C4-2B (cell line): ENCODE results near the gene DRC1.

ENCODE experiments used
- H3K27ac ChIP-seq: fragments of 450-650 bp; 2 replicates; pipeline ENCODE4 v1.5.1; 2017
- ZFX ChIP-seq: fragments of 450-650 bp; IDR thresholded peaks from 2 replicates; pipeline ENCODE4 v1.6.1; 2017
- TF ChIP-seq, protein P1 (sequence below): fragments of 450-650 bp; conservative IDR thresholded peaks from 2 replicates; pipeline ENCODE4 v1.5.1; 2017; ENCODE audit warnings: mild to moderate bottlenecking

The DRC1 gene

DNA sequence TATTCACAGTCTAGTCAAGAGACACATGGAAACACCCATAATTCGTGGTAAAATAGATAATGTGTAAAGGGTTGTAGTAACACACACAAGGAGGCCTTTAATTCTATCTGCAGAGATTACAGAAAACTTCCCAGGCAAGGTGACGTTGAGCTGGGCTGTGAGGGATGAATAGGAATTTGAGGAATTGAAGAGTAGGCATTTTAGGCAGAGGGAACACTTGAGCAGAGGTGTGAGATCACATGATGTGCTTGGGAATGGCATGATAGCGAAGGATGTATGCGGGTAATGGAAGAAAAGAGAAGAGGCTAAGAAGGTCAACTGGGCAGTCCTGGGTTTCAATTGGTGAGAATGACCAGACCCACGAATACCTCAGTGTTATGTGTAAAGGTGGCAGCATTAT lies 20.2 kb downstream of the DRC1 start:
- no peak for TF ChIP-seq ZFX
- TF ChIP-seq, protein P1, sequence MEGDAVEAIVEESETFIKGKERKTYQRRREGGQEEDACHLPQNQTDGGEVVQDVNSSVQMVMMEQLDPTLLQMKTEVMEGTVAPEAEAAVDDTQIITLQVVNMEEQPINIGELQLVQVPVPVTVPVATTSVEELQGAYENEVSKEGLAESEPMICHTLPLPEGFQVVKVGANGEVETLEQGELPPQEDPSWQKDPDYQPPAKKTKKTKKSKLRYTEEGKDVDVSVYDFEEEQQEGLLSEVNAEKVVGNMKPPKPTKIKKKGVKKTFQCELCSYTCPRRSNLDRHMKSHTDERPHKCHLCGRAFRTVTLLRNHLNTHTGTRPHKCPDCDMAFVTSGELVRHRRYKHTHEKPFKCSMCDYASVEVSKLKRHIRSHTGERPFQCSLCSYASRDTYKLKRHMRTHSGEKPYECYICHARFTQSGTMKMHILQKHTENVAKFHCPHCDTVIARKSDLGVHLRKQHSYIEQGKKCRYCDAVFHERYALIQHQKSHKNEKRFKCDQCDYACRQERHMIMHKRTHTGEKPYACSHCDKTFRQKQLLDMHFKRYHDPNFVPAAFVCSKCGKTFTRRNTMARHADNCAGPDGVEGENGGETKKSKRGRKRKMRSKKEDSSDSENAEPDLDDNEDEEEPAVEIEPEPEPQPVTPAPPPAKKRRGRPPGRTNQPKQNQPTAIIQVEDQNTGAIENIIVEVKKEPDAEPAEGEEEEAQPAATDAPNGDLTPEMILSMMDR, result no peak

GRCh38 chr2:26422947-26423629 lies 21.4 kb downstream of the DRC1 start:
- H3K27ac ChIP-seq, result no peak overlapping the region
- TF ChIP-seq, protein P1, result no peak
- no peak for TF ChIP-seq ZFX

More for the DNA sequence above, 20.2 kb downstream of the DRC1 start:
- no peak overlapping the region for H3K27ac ChIP-seq

DNA sequence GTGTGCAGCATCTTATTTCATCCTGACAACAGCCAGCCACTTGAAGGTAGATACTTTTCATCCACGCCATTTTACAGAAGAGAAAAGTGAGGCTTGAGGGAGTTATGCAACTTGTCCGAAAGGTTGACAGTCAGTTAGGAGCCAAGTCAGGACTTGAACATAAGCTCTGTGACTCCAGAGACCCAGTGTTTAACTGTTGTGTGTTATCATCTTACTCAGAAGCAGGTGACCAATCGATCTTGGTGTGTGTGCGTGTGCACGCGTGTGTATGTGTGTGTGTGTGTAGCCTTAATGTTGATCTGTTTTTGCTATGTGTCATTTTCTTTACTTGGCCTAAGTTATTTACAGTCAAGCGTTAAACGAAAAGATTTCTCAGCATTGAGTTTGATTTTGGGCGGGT lies 22.0 kb downstream of the DRC1 start:
- no peak for TF ChIP-seq ZFX
- TF ChIP-seq, protein P1, result no peak
- no peak overlapping the region for H3K27ac ChIP-seq

DNA sequence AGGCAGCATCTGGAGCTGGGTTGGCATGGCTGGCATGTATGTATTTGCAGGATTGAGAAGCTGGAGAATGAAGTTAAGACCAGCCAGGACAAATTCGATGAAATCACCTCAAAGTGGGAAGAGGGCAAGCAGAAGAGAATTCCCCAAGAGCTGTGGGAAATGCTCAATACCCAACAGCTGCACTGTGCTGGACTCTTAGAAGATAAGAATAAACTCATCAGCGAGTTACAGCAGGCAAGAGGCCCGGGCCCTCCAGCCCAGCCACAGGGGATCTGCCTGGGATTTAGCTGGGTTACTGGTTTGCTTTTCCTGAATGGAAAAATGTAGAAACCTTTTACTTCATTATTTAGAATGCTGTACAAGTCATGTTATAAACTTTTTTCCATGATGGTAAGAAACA lies 22.5 kb downstream of the DRC1 start:
- no peak overlapping the region for H3K27ac ChIP-seq
- TF ChIP-seq ZFX, result no peak
- TF ChIP-seq, protein P1, result no peak

DNA sequence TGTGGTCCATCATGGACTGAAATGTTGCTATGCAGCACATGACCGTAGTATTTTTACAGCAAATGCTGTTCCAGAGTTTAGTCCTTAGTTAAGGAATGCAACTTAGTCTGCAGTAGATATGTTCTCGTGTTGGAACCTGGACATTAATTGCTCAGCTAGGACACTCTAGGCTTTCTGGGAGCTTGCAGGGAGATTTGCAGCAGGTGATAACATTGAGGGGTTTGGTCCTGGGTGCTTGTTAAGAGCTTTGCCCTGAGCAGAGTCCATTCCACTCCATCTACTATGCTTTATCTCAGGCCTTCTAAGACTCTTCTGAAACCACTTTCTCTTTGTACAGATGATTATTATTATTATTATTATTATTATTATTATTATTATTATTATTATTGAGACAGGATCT lies 27.1 kb downstream of the DRC1 start:
- H3K27ac ChIP-seq, result no peak overlapping the region
- TF ChIP-seq, protein P1, result no peak
- TF ChIP-seq ZFX, result no peak

GRCh38 chr2:26429779-26430578 lies 28.3 kb downstream of the DRC1 start:
- H3K27ac ChIP-seq, result no peak overlapping the region
- no peak for TF ChIP-seq ZFX
- TF ChIP-seq, protein P1, result no peak

GRCh38 chr2:26430826-26431225 lies 29.1 kb downstream of the DRC1 start:
- H3K27ac ChIP-seq, result no peak overlapping the region
- TF ChIP-seq ZFX, result no peak
- TF ChIP-seq, protein P1, result no peak
